Suprapubic skin (tissue), 4 donors: Measurements from ENCODE around the gene RETSAT.

Experiments used
- EP300 ChIP-seq: sonication (generic); formaldehyde crosslinking; IDR thresholded peaks from one replicate; pipeline ENCODE4 v1.6.1; 2017; ENCODE audit warnings: antibody characterized with exemption
- POLR2AphosphoS5 ChIP-seq, 3 donors: sonication (generic); formaldehyde crosslinking; IDR thresholded peaks; one replicate each; pipeline ENCODE4 v1.6.1; 2017; ENCODE audit warnings: antibody characterized with exemption in 3 of 3
- TF ChIP-seq, protein P1 (sequence below), 2 donors: fragments of 200-600 bp in 1 of 2; fragments of 450-650 bp in 1 of 2; sonication (generic) in 1 of 2; IDR thresholded peaks; one replicate each; pipeline ENCODE4 v1.5.1; 2016 to 2019; ENCODE audit warnings: antibody characterized with exemption in 2 of 2, mild to moderate bottlenecking in 1 of 2, moderate library complexity in 1 of 2

DNA sequence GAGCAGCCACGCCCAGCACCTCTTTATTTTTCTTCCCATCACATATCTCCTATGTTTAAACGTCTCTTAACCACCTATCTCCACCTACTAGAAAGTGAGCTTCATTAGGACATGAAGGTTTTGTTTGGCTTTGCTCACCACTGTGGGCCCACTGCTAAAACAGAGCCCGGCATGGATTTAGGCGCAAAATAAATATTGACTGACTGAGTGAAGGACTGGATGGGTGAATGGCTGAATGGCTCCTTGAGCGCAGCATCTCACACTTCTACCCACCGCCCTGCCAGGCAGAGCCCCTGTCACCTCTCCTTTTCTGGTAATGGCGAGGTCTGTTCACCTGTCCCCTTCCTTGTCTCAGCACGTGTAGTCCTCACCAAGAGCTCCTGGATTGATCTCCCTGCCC lies 45.7 kb upstream of the RETSAT start:
- TF ChIP-seq POLR2AphosphoS5 (IDR thresholded peaks at IDR 0.05) (no peak), EP300 (no peak)
- TF ChIP-seq, protein P1, sequence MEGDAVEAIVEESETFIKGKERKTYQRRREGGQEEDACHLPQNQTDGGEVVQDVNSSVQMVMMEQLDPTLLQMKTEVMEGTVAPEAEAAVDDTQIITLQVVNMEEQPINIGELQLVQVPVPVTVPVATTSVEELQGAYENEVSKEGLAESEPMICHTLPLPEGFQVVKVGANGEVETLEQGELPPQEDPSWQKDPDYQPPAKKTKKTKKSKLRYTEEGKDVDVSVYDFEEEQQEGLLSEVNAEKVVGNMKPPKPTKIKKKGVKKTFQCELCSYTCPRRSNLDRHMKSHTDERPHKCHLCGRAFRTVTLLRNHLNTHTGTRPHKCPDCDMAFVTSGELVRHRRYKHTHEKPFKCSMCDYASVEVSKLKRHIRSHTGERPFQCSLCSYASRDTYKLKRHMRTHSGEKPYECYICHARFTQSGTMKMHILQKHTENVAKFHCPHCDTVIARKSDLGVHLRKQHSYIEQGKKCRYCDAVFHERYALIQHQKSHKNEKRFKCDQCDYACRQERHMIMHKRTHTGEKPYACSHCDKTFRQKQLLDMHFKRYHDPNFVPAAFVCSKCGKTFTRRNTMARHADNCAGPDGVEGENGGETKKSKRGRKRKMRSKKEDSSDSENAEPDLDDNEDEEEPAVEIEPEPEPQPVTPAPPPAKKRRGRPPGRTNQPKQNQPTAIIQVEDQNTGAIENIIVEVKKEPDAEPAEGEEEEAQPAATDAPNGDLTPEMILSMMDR (IDR thresholded peaks at IDR 0.05) = no peak
